AG09309 (cell line): ENCODE measurements around the gene KCNJ5.
A peak's percentile ranks its signal among the peaks of the same experiment; 100 is the strongest.

Experiments used
- DNase-seq: peaks from one replicate; pipeline ENCODE4 v3.0.0-alpha.2; 2010; ENCODE audit warnings: low read depth
- H3K4me3 ChIP-seq: 2 replicates; pipeline ENCODE4 v1.5.1; 2011; ENCODE audit warnings: mild to moderate bottlenecking, low read depth, low read length, moderate library complexity; ENCODE audit not compliant: control insufficient read depth
- TF ChIP-seq, protein P1 (sequence below): IDR thresholded peaks from 2 replicates; pipeline ENCODE4 v1.5.1; 2011; ENCODE audit warnings: mild to moderate bottlenecking, low read depth, low read length, inconsistent platforms; ENCODE audit not compliant: insufficient read depth, control insufficient read depth; ENCODE audit errors: missing control alignments

Gene KCNJ5

GRCh38 chr11:128879817-128880216 lies 11.3 kb upstream of the KCNJ5 start:
- no peak for DNase-seq

DNA sequence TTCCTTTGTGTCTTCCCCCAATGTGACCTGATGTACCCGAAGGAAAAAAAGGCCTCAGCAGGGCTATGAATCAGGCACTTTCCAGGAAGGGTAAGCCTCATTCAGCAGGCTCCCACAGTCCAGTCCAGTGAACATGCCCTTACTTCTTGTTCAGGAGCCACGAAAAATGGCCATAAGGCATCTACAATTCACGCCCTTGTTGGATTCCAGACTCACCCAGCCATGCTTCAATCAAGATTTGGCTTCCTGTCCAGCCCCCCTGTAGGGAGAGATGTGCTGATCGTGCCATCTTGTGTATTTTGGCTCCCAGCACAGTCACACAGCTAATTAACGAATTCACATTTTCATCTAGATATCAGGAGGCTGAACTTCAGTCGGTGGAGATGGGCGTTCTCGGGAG lies 9.9 kb upstream of the KCNJ5 start:
- TF ChIP-seq, protein P1, sequence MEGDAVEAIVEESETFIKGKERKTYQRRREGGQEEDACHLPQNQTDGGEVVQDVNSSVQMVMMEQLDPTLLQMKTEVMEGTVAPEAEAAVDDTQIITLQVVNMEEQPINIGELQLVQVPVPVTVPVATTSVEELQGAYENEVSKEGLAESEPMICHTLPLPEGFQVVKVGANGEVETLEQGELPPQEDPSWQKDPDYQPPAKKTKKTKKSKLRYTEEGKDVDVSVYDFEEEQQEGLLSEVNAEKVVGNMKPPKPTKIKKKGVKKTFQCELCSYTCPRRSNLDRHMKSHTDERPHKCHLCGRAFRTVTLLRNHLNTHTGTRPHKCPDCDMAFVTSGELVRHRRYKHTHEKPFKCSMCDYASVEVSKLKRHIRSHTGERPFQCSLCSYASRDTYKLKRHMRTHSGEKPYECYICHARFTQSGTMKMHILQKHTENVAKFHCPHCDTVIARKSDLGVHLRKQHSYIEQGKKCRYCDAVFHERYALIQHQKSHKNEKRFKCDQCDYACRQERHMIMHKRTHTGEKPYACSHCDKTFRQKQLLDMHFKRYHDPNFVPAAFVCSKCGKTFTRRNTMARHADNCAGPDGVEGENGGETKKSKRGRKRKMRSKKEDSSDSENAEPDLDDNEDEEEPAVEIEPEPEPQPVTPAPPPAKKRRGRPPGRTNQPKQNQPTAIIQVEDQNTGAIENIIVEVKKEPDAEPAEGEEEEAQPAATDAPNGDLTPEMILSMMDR: no peak
- no peak for DNase-seq
- H3K4me3 ChIP-seq: no peak overlapping the region

More at GRCh38 chr11:128879817-128880216, 11.3 kb upstream of the KCNJ5 start:
- TF ChIP-seq, protein P1: no peak
- no peak overlapping the region for H3K4me3 ChIP-seq

DNA sequence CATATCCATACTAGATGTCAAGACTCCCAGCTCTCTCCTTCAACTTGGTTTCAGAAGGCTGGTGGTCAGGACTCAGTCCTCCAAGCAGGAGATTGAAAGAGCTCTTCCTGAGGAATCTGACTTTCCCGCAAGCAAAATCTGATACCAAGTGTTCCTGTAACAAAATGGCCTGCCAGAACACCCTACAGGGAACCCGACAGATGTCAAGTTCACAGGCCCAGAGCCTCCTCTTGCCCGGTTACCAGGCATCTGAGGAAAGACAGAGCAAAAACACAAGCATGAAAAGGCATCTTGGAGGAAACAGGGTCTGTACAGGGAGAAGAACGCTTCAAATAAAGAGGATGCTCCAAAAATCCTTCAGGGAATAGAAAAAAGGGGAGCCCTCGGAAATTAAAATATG lies 8.7 kb upstream of the KCNJ5 start:
- TF ChIP-seq, protein P1: no peak
- no peak for DNase-seq

GRCh38 chr11:128884054-128884453 lies 7.1 kb upstream of the KCNJ5 start:
- no peak overlapping the region for H3K4me3 ChIP-seq
- TF ChIP-seq, protein P1: no peak
- no peak for DNase-seq

More for the DNA sequence above, 8.7 kb upstream of the KCNJ5 start:
- H3K4me3 ChIP-seq: no peak overlapping the region

GRCh38 chr11:128884703-128885338 lies 6.3 kb upstream of the KCNJ5 start:
- no peak overlapping the region for H3K4me3 ChIP-seq
- TF ChIP-seq, protein P1: peak; percentile 84

DNA sequence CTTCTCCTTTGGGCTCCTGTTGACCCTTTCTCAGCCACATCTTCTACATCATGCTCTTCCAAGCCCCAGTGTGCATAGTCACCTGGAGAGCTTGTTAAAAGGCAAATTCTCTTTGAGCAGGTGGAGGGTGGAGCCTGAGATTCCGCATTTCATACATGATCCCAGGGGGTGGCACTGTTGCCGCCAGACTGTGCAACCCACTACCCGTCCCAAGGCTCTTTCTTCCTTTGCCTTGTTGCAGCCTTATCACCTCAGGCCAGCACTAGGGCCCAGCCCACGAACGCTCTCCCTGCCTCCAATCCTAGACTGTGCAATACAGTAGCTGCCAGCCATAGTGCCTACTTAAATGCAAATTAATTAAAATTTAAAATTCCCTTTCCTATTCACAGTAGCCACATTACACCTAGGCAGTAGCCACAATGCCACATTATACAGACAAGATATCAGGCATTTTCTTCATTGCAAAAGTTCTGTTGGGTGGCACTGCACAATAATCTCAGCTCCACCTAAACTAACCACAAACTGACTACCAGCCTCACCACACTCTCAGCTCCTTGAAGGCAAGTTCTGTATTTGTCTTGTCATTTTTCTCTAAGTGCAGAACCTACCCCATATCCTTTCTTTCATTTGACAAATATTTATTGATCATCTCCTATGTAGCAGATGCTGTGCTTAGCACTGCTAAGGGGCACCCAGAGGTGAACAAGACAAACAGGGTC lies 4.6 kb upstream of the KCNJ5 start:
- no peak for DNase-seq
- H3K4me3 ChIP-seq: no peak overlapping the region
- TF ChIP-seq, protein P1: no peak

More at GRCh38 chr11:128884703-128885338, 6.3 kb upstream of the KCNJ5 start:
- DNase-seq: peak; percentile 31
